ENCODE measurements around the gene NTRK3.

NTRK3 gene

DNA sequence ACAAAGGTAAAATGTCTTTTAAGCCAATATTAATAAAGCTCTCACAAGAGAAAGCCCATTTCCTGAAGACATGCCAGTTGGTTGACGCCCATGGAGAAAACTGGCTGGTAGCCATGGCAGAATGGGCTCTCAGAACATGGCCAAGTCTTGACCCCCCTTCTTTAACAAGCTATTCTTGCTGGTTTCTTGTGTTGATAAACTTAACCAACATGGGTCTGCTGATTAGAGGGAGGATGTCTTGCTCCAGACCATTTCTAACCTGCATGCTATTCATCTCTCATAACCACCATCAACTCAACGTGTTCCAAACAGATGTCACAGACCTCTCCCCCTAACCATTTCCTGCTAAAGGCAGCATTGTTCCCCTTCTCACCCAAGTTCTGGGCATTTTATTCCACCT lies 25.7 kb downstream of the NTRK3 start:
- no peak for DNase-seq (ENCODE audit: low spot score)

DNA sequence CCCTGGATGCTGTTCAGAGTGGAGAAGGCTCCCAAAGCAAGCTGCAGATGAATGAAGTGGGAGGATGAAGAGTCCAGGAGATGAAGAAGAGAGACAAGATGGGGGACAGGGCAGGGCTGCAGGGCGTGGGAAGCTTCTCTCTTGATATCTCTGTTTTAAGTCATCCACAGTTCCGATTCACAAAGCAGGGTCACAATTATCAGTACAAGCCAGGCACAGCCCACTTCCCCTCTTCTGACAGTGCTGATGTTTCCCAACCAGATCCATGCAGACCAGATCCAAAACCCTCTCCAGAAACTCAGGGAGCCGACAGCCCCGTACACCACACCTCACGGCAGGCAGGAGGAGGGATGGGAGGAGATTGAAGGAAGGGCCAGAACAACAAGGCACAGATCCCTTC lies 31.1 kb downstream of the NTRK3 start:
- DNase-seq (ENCODE audit: low spot score) = no peak

DNA sequence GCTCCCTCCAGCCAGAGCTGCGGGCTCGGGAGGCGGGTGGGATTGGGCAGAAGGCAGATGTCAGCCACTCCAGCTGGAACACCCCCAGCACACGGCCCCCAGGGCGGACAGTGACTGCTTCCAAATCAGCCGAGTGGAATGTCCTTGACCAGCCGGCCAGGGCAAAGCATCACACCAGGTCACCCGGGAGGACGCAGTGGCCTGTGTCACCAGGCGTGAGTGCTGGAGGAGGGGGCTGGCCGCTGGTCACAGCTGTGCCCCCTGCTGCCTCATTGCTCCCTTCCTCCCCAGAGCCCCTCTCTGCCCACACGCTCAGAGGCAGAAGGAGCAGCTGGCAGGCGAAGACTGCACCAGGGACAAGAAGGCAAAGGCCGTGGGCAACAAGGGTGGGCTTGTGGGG lies 33.5 kb downstream of the NTRK3 start:
- no peak for DNase-seq (ENCODE audit: low spot score)

DNA sequence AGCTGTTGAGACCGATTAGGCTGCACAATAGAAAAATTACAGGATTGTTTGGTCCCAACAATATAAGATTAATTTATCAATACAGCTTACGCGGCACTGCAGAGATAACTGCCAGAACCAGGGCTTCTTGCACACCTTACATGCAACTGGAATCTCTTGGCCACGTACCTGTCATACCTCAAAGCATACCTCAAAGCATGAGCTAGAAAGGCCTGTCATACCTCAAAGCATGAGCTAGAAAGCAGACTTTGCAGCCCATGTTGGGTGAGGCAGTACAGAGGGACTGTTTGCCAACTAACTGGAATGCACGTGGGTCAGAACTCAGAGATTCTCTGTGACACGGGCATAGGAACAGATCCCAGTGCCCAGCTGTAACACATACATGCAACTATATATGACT lies 34.7 kb downstream of the NTRK3 start:
- DNase-seq (ENCODE audit: low spot score) = no peak

DNA sequence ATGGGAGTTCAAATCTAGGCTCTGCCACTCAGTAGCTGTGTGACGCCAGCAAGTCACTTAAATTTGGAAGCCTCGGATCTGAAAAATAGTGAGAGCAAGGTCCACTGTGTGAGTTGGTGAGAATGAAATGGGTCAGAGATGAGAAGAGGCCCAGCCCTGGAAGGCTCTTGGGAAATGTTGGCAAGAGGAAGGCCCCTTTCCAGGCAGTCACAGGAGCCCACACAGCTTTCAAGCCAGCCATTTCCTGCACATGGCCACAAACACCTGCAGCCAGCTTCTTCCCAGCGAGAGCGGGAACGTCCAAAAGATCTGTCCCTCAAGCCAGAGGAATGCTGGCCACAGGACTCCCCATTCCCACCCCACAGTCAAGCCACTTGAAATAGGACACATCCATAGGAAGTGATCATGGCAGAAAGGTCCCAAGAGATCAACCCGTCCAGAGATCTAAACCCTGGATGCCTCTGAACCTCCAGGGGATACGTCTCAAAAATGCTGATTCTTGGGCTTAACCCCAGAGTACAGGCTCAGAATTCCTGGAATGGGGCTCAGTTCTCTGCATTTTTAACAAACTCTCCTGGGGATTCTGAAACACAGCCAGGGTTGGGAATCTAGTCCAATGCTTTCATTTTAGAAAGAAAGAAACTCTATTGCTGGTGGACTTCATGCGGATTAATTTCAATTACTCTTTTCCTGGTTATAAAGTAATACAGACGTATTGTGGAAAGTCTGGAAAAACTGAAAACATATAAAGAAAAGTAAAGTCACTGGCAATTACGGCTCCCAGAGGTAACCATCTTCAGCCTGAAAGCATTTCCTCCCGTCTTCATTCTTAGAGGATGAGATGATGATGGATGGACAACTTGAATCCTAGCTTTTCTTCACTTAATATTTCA lies 35.9 kb downstream of the NTRK3 start:
- no peak for DNase-seq (ENCODE audit: low spot score)

DNA sequence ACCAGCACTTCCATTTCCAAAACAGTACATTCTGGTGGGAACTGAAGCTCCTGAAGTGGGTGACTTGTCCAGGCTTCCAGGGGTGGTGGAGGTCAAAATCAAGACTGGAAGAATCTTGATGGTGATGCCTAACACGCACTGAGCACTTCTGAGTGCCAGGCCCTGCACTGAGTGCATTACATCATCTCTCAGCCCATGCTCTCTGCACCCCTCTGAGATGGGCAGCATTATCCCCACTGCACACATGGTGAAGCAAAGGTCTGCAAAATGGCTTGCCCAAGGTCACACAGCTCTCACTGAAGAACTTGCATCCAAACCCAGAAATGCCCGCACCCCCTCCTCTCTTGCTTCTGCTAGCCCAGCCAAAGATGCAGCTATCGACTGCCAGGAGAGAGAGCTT lies 36.9 kb downstream of the NTRK3 start:
- DNase-seq (ENCODE audit: low spot score) = no peak

DNA sequence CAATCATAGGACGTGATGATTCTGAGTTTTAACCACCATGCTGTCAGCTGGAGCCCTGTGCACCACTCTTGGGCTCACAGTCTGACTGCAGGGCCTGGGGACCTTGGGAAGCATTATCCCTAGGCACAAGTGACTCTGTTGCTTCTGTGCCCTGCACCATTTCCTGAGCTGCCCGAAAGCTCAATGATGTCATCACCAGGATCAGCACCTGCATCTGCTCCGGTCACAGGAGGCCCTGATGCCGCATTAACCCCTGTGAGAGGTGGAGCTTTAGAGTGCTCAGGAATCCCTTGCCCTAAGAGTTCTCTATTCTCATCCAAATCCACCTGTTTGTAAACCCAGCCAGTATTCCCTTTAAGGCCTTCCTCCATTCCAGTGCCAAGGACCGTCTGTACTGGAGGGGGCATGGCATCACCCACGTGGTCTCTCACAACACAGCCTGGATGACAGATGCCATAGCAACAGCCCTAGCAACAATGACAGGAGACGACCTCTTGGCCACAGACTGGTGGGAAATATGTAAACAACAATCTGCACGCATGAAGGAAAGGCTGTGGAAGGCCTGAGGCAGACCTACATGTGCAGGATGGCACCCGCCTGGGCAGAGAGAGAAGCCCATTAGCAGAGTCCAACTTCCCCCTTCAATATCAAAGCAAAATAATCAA lies 37.9 kb downstream of the NTRK3 start:
- no peak for DNase-seq (ENCODE audit: low spot score)

DNA sequence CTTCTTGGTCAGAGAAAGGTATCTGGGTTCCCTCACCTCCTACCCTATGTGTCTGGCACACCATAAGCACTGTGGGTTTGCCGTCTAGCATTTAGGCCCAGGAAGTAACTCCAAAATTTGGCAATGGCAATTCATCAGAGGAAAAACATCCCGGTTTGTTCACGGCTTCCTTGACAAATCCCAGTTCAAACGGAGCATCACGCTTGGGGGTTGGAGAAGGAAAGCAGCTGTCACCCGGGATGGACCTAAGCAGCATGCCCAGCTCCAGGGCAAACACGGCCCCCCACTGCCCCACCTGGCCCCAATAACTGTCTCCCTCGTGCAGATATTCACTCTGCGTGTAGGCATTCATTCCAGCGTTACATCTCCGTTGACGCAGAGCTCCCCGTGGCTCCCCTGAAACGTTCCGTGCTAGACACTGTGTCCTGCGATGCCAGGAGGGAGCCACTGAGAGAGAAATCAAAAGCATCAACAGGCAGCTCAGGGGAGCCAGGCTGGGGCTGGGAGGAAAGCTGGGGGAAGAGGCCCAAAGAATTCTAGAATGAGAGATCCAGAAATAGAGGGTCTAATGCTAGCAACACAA lies 41.4 kb downstream of the NTRK3 start:
- DNase-seq (ENCODE audit: low spot score) = no peak

DNA sequence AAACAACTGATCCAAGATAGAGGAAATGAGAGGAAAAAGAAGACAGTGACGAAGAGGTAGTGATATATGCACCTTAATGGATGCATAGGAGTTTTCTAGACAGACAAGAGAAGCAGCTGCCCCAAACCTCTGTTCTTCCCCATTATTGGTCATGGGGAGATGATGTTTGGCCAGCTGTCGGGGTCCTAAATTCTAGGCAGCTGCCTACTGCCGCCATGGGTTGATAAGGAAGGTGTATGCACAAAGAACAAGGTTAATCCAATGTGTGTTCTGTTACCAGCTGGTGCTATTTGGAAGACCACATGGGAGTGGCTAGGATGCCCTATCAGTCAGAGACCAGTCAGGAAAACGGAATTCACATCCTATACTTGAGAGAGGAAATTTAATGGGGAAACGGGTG lies 47.4 kb downstream of the NTRK3 start:
- no peak for DNase-seq (ENCODE audit: low spot score)

DNA sequence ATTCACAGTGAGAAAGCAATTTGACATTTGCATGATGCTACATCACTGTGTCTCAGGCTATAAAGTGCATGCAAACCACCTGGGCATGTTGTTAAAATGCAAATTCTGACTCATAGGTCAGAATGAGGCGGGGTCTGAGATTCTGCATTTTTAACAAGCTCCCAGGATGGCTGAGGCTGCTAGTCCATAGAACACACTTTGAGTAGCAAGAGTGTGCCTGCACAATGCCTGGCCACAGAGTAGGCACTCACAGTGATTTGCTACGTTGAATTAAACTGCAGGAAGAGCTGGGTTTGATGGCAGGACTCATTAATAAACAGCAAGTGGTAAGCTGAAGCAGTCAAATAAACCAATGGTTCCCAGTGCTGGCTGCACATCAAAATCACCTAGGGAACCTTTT lies 48.1 kb downstream of the NTRK3 start:
- no peak for DNase-seq (ENCODE audit: low spot score)

DNA sequence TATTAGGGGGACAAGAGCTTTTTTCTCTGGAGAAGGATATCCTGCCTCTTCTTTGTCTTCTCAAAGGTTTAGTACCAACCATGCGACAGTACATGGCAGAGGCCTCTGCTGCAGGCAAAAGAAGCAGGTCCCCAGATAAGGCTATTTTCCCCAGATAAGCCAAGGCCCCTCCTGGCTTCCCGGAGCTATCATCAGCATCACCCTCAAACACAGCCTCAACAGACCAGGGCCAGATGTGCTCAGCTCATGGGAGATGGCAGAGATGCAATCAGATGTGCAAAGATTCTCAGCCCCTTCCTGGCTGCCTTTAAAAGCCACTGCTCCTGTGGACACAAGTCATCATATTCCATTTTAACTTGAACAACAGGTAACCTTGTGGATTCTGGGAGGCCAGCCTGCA lies 49.0 kb downstream of the NTRK3 start:
- DNase-seq (ENCODE audit: low spot score) = no peak

DNA sequence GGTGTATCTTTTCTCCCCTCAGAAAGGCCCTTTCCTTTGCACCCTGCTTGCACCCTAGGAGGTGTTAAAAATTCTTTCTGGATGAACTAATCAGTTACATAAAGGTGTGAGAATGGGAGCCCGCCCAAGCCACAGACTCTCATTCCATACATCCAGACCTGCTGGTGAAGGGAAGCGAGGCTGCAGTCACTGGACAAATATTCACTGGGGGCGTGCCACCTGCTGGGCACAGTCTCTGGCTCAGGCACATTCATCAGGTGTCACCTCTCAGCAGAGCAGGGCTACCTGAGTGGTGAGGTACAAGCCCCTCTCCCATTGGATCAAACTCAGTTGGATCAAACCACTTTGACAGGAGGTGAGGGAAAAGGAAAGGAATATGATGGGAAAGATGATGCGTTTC lies 52.0 kb downstream of the NTRK3 start:
- DNase-seq (ENCODE audit: low spot score) = no peak

DNA sequence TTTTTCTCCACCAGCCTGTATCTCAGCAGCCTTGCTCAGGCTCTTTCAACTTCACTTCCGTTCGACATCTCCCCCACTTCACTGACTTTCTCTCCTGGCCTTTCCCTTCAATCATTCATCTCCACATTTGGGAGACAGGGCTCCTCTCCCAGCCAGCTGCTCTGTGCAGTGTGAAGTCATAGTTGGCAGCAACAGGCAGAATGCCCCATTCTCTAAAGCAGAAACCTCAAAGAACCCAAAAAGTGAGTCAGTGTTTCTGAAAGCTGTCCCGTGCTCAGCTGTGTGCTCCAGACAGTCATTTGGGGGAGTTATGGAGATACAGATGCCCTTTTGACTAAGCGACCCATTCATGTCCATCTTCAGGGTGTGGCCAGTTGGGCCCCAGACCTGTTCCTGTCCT lies 54.3 kb downstream of the NTRK3 start:
- DNase-seq (ENCODE audit: low spot score) = no peak

DNA sequence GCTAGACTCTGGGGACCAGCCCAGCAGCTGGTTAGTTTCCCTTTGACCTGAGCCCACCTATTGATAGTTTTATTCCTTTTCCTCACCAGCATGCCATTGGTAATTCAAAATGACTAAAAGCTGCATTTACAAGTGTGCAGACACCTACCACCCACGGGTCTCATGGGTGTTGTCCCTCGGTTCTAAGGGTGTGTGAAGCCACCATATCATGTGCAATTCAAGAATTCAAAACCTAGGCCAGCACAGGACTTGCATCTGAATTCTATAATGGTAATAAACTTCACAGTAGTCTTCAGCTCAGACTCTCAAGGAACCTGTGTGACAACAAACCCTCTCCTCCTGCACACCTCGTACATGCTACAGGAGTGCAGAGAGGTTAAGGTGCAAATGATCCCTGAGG lies 55.3 kb downstream of the NTRK3 start:
- no peak for DNase-seq (ENCODE audit: low spot score)

DNA sequence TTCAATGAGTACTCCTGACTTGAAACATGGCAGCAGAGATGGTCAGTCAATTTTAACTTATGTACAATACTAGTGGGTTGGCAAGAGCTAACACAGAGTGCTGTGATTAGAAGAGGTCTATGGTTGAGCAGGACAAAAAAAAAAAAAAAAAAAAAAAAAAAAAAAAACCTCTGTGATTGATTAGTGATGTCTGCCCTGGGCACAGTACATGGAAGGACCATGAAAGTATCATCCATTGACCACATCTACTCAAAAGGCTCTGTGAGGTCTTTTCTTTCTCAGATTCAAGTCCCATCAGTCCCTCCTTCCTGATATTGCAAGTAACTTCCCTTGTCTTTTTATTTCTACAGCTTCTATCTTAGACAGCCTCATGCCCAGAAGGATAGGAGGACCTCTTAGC lies 59.6 kb downstream of the NTRK3 start:
- DNase-seq (ENCODE audit: low spot score) = no peak

DNA sequence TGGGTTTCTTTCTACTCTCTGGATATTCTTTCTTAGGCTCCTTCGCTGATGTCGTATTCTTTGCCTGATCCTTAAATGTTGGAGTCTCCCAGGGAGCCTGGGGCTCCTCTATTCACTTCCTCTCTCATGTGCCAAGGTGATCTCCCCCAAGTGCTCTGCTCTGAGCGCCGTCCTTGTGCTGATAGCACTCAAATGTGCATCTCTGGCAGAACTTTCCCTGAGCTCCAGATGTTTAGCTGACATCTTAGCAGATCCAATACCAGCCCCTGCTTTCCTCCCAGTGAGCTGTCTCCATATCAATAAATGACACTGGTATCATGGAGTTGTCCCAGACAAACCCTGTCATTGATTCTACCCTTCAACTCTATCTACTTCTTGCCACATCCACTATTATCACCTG lies 62.4 kb downstream of the NTRK3 start:
- DNase-seq (ENCODE audit: low spot score) = no peak

DNA sequence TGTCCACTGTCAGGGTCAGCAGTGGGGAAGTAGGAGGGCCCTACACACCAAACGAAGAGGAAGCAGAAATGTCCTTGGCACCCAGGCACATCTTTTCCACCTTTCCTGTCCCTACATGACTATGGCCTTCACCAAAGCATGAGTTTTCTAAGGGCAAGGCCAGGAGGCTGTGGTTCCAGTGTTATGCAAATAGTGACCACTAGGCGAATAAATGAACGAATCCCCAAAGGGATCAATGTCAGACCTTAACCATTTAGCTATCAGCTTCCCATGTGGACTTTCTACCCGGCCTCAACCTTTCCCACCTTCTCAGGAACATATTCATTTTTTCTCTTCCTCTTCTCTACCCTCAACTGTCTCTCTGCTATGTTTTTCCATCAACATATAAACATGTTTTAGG lies 63.1 kb downstream of the NTRK3 start:
- no peak for DNase-seq (ENCODE audit: low spot score)

DNA sequence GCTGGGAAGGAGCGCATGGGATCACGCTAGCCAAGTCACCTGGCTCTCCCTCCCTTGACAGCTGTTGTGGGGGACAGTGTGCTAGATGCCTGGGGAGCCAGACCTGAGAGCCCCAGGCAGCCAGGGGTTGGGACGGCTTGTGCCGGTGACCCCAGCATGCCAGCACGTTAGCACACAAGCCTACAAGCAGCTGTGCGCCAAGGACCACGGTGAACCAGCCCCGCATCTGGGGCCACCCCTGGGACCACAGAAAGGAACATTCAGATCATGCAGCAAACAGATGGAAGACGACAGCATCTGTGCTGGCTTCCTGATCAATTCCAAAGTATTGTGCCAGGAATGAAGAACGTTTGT lies 64.8 kb downstream of the NTRK3 start:
- DNase-seq (ENCODE audit: low spot score) = no peak

DNA sequence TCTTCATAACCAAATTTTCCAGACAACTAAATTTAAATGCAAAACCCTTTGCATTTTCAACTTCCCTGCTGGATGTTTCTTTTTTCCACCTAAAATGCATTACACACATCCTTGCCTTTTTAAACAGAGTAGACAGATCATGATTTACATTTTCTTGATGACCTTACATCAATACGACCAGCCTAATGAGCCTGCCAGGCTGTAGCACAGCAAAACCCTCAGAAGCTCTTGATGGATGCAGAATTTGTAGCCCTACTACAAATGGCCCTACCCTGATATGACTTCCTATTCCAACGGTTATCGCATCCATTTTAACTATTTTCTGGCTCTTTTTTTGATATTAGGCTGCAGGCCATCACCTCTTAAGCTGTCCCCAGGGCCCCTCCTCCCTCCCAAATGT lies 66.3 kb downstream of the NTRK3 start:
- DNase-seq (ENCODE audit: low spot score) = no peak

DNA sequence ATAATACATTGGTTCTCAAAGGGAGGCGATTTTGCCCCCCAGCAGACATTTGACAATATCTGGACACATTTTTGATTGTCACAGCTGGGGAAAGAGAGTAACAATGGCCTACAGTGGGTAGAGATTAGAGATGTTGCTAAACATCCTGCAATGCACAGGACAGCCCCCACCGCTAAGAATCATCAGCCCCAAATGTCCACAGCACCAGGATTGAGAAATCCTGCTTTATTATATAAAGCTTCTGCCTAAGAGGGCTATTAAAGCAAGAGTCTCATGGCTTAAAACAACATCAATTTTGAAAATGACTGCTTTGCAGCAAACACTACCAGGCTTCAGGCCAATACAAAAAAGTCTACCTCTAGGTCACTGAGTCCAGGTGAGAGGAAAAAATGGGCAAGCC lies 68.2 kb downstream of the NTRK3 start:
- no peak for DNase-seq (ENCODE audit: low spot score)

DNA sequence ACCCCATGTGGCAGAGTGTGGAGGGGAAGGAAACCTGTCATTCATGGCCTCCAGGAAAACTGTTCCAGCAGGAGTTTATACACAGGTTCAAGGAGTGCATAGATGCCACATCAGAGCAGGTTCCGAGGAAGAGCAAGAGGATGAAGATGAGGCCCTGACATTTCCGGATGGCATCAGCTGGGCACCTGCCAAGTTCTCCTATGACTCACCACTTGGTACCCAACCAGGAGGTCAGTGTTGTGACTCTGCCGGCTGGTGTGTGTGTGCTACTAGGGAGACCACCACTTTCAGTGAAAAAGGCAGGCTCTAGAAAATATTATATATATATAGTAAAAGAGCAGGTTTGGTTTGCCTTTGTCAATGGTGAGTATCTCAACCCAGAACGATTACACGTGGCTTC lies 69.3 kb downstream of the NTRK3 start:
- no peak for DNase-seq (ENCODE audit: low spot score)

DNA sequence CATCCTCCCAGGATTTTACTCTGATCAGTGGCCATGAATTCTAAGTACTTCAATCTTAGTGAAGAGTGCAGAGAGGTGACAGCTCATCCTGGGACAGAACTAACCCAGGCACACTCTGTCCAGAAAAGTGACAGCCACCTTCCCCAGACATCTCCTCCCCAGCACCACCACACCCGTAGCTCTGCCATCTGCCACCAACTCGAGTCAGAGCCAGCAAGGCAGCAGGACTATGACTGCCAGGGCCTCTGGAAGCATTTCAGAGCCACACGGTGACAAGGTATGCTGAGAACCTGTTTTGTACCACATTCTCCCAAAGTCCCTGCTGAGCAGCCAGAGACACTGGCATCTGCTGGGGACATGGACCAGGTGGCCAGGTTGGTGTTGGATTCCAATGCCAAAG lies 71.0 kb downstream of the NTRK3 start:
- no peak for DNase-seq (ENCODE audit: low spot score)

DNA sequence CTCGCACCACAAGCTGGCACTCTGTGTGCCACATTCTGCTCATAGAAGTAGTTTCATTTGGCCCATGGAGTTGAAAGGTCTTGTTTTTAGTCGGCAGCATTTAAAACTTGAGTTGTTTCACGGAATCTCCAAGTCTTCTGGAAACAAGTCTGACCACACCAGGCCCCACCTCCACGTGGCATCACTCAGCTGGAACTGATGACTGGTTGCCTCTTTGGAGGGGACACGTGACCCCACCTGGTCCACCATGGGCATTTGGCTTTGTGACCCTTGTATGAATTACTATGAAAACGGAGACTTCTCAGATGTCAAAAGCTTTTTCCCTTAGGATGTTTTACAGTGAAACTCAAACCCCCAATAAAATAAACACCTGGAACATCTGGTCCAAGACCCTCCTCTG lies 74.9 kb downstream of the NTRK3 start:
- no peak for DNase-seq (ENCODE audit: low spot score)

DNA sequence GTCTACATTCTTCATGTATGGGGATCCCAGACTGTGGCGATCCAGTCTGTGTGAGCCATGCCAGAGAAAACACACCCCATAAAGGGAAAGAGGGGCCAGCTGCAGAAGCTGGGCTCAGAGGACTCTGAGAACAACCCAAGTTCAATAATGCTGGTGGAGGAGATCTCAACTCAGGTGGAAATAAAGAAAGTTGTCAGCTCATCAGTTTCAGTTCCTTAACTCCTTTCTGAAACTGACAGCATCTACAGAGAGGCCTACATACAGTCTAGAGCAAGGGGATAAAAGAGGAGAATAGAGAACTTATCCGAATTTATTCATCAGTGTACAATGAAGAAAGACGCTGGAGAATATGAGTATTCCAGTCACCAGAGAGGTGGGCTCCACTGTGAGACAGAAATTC lies 77.0 kb downstream of the NTRK3 start:
- DNase-seq (ENCODE audit: low spot score) = no peak
